HG02938 (cell line): ENCODE results near the gene FAM120C.

Experiments used
- ATAC-seq: cut with Tn5 transposase; IDR thresholded peaks from one replicate; pipeline ENCODE4 v1.9.1; 2021; ENCODE audit warnings: mild to moderate bottlenecking, moderate library complexity; ENCODE audit not compliant: unreplicated experiment

FAM120C gene

GRCh38 chrX:54044126-54044876 lies 138.8 kb downstream of the FAM120C start, which contains the start of gene PHF8:
Gene PHF8, minus strand, starts transcription at chrX:54044473. Its CDS starts 1,745 bp downstream, at chrX:54042728.
- ATAC-seq, result peak; percentile 85

- ATAC-seq, result peak; percentile 10
Measured at GRCh38 chrX:54043541-54044125, 139.4 kb downstream of the FAM120C start.

- ATAC-seq, result no peak
Measured at GRCh38 chrX:54043056-54043455, 140.0 kb downstream of the FAM120C start.

GRCh38 chrX:54042609-54043021 lies 140.4 kb downstream of the FAM120C start:
- ATAC-seq, result no peak

GRCh38 chrX:54030329-54030728 lies 152.7 kb downstream of the FAM120C start:
- no peak for ATAC-seq

GRCh38 chrX:54029529-54030143 lies 153.4 kb downstream of the FAM120C start:
- no peak for ATAC-seq

GRCh38 chrX:54024350-54024749 lies 158.7 kb downstream of the FAM120C start:
- no peak for ATAC-seq
